ENCODE data around the gene RITA1.

DNA sequence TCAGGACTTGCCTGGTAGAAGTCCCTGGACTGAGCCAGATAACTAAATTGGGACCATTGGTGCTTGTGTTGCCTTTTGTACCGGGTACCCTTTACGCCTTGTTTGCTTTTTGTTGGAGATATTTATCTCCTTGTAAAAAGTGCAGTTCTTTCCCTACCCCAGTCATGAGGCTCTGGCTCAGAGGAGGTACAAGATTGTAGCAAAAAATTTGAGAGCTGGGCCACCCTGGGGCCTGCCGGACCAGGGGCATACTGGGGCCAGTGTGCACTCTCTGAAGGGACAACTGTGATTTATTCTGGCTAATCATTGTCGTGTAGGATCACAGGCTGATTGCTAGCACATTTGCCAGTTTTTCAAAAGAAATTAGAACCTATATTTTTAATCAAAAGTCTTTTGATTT is 49.0 kb downstream of the RITA1 start:
- TF ChIP-seq CTCF (IDR thresholded peaks at IDR 0.05) (no peak), POLR2A (IDR thresholded peaks at IDR 0.05) (no peak), POLR2AphosphoS5 (IDR thresholded peaks at IDR 0.05) (no peak), EP300 (IDR thresholded peaks at IDR 0.05) (no peak)

All from suprapubic skin (tissue), 4 donors.